HL-60 (cell line): ENCODE data around the gene BTBD6.

Experiments used
- CTCF ChIP-seq: IDR thresholded peaks from one replicate; pipeline ENCODE4 v1.5.1; 2011; ENCODE audit warnings: low read length, control low read depth, inconsistent platforms; ENCODE audit not compliant: insufficient read depth
- POLR2AphosphoS5 ChIP-seq: IDR thresholded peaks from 2 replicates; pipeline ENCODE4 v1.6.1; 2012; ENCODE audit warnings: low read depth
- REST ChIP-seq: IDR thresholded peaks from 2 replicates; pipeline ENCODE4 v1.6.1; 2012; ENCODE audit warnings: low read depth; ENCODE audit not compliant: insufficient replicate concordance

- TF ChIP-seq CTCF (no peak), REST (no peak), POLR2AphosphoS5 (no peak)
Observed at GRCh38 chr14:105210266-105211025, 37.9 kb upstream of the BTBD6 start.
